ENCODE measurements around the gene OR5AU1.
A peak's percentile ranks its signal among the peaks of the same experiment; 100 is the strongest.

Gene OR5AU1

GRCh38 chr14:21145437-21145836 is 10.4 kb downstream of the OR5AU1 start:
- H3K27ac ChIP-seq (ENCODE audit: low read depth, low read length) = no peak overlapping the region
- H3K9me3 ChIP-seq (ENCODE audit: control insufficient read depth in 5 of 5, low read length in 5 of 5) = peaks cover 0 to 11% (median 5%) of the 10 kb centered on the region in 5 donors
- H3K9ac ChIP-seq (ENCODE audit: low read length in 5 of 5) = no peak overlapping the region
- no peaks in the 10 kb centered on the region for H3K36me3 ChIP-seq (ENCODE audit: control insufficient read depth in 5 of 5, insufficient read depth in 5 of 5, low read length in 5 of 5)
- no peaks in the 10 kb centered on the region for H3K27me3 ChIP-seq (ENCODE audit: control insufficient read depth in 5 of 5, insufficient read depth in 4 of 5, low read length in 5 of 5)
- no peaks in the 10 kb centered on the region for H3K4me1 ChIP-seq (ENCODE audit: control insufficient read depth in 5 of 5, insufficient read depth in 5 of 5, low read length in 5 of 5)
- no peak overlapping the region for H3K4me3 ChIP-seq (ENCODE audit: low read depth in 1 of 5, low read length in 5 of 5)

DNA sequence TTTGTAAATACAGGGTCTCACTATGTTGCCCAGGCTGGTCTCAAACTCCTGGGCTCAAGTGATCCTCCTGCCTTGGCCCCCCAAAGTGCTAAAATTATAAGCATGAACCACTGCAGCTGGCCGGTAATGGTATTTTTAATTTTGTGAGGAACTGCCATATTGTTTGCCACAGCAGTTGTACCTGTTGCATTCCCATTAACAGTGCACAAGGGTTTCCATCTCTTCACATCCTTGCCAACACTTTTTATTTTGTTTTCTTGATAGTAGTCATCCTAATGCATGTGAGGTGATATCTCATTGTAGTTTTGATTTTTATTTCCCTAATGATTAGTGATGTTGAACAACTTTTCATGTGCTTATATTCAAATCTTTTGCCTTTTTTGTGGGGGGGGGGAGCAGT is 13.5 kb downstream of the OR5AU1 start:
- H3K27ac ChIP-seq (ENCODE audit: low read depth, low read length) = no peak overlapping the region
- no peaks in the 10 kb centered on the region for H3K36me3 ChIP-seq (ENCODE audit: control insufficient read depth in 5 of 5, insufficient read depth in 5 of 5, low read length in 5 of 5)
- peaks cover 0 to 11% (median 5%) of the 10 kb centered on the region in 5 donors for H3K9me3 ChIP-seq (ENCODE audit: control insufficient read depth in 5 of 5, low read length in 5 of 5)
- H3K4me1 ChIP-seq (ENCODE audit: control insufficient read depth in 5 of 5, insufficient read depth in 5 of 5, low read length in 5 of 5) = no peaks in the 10 kb centered on the region
- H3K27me3 ChIP-seq (ENCODE audit: control insufficient read depth in 5 of 5, insufficient read depth in 4 of 5, low read length in 5 of 5) = no peaks in the 10 kb centered on the region
- H3K4me3 ChIP-seq (ENCODE audit: low read depth in 1 of 5, low read length in 5 of 5) = no peak overlapping the region
- no peak overlapping the region for H3K9ac ChIP-seq (ENCODE audit: low read length in 5 of 5)

GRCh38 chr14:21136024-21136423 is 19.8 kb downstream of the OR5AU1 start:
- H3K27ac ChIP-seq (ENCODE audit: low read depth, low read length) = no peak overlapping the region
- no peaks in the 10 kb centered on the region for H3K36me3 ChIP-seq (ENCODE audit: control insufficient read depth in 5 of 5, insufficient read depth in 5 of 5, low read length in 5 of 5)
- no peaks in the 10 kb centered on the region for H3K9me3 ChIP-seq (ENCODE audit: control insufficient read depth in 5 of 5, low read length in 5 of 5)
- no peaks in the 10 kb centered on the region for H3K27me3 ChIP-seq (ENCODE audit: control insufficient read depth in 5 of 5, insufficient read depth in 4 of 5, low read length in 5 of 5)
- H3K4me3 ChIP-seq (ENCODE audit: low read depth in 1 of 5, low read length in 5 of 5) = no peak overlapping the region
- H3K9ac ChIP-seq (ENCODE audit: low read length in 5 of 5) = no peak overlapping the region
- H3K4me1 ChIP-seq (ENCODE audit: control insufficient read depth in 5 of 5, insufficient read depth in 5 of 5, low read length in 5 of 5) = no peaks in the 10 kb centered on the region

- Histone ChIP-seq H3K4me1 (ENCODE audit: control insufficient read depth in 5 of 5, insufficient read depth in 5 of 5, low read length in 5 of 5) (no peaks in the 10 kb centered on the region), H3K9ac (ENCODE audit: low read length in 5 of 5) (peak overlapping the region in 1 of 5 donors; percentile 21), H3K27ac (ENCODE audit: low read depth, low read length) (no peak overlapping the region), H3K9me3 (ENCODE audit: control insufficient read depth in 5 of 5, low read length in 5 of 5) (no peaks in the 10 kb centered on the region), H3K4me3 (ENCODE audit: low read depth in 1 of 5, low read length in 5 of 5) (no peak overlapping the region), H3K27me3 (ENCODE audit: control insufficient read depth in 5 of 5, insufficient read depth in 4 of 5, low read length in 5 of 5) (no peaks in the 10 kb centered on the region), H3K36me3 (ENCODE audit: control insufficient read depth in 5 of 5, insufficient read depth in 5 of 5, low read length in 5 of 5) (no peaks in the 10 kb centered on the region)
Measured at GRCh38 chr14:21133901-21134300, 22.0 kb downstream of the OR5AU1 start.

GRCh38 chr14:21123429-21123828 is 32.4 kb downstream of the OR5AU1 start:
- no peaks in the 10 kb centered on the region for H3K27me3 ChIP-seq (ENCODE audit: control insufficient read depth in 5 of 5, insufficient read depth in 4 of 5, low read length in 5 of 5)
- no peaks in the 10 kb centered on the region for H3K36me3 ChIP-seq (ENCODE audit: control insufficient read depth in 5 of 5, insufficient read depth in 5 of 5, low read length in 5 of 5)
- no peak overlapping the region for H3K4me3 ChIP-seq (ENCODE audit: low read depth in 1 of 5, low read length in 5 of 5)
- H3K9me3 ChIP-seq (ENCODE audit: control insufficient read depth in 5 of 5, low read length in 5 of 5) = no peaks in the 10 kb centered on the region
- H3K27ac ChIP-seq (ENCODE audit: low read depth, low read length) = no peak overlapping the region
- no peak overlapping the region for H3K9ac ChIP-seq (ENCODE audit: low read length in 5 of 5)
- peaks cover 0 to 13% (median 9%) of the 10 kb centered on the region in 5 donors for H3K4me1 ChIP-seq (ENCODE audit: control insufficient read depth in 5 of 5, insufficient read depth in 5 of 5, low read length in 5 of 5)

DNA sequence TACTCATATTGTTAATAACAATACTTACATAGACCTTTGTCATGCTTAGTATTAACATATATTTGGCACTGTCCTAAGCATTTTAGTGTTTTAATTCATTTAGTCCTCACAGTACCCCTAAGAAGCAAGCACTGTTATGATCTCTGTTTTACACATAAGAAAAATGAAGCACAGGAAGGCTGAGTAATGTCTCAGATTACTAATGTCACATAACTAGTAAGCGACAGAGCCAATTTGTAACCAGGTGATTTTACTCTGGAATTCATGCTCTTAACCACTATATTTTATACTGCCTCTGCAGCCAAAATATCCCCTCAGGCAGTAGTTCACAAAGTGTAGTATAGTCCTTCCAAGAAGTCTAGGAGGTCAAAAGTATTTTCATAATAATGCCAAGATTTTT is 34.7 kb downstream of the OR5AU1 start:
- no peaks in the 10 kb centered on the region for H3K36me3 ChIP-seq (ENCODE audit: control insufficient read depth in 5 of 5, insufficient read depth in 5 of 5, low read length in 5 of 5)
- peak overlapping the region in 1 of 5 donors; percentile 51 for H3K9ac ChIP-seq (ENCODE audit: low read length in 5 of 5)
- no peaks in the 10 kb centered on the region for H3K27me3 ChIP-seq (ENCODE audit: control insufficient read depth in 5 of 5, insufficient read depth in 4 of 5, low read length in 5 of 5)
- H3K9me3 ChIP-seq (ENCODE audit: control insufficient read depth in 5 of 5, low read length in 5 of 5) = no peaks in the 10 kb centered on the region
- H3K4me1 ChIP-seq (ENCODE audit: control insufficient read depth in 5 of 5, insufficient read depth in 5 of 5, low read length in 5 of 5) = peaks cover 0 to 13% (median 9%) of the 10 kb centered on the region in 5 donors
- peak overlapping the region; percentile 72 for H3K27ac ChIP-seq (ENCODE audit: low read depth, low read length)
- no peak overlapping the region for H3K4me3 ChIP-seq (ENCODE audit: low read depth in 1 of 5, low read length in 5 of 5)

DNA sequence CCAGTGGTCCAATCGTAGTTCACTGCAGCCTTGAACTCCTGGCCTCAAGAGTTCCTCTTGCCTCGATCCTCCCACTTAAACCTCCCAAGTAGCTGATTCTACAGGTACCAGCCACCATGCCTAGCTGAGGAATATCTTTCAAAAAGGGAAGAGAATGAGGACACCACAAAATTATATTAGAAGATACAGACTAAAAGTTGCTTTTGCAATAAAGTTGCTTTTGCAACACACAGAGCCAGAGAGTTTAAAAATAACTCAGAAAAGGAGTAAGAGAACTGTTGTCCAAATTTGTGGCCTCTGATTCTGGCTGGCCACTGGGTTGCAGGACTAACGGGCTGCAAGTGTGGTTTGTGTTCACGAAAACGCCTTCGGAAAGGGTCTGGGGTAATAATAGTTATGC is 35.2 kb downstream of the OR5AU1 start:
- Histone ChIP-seq H3K36me3 (ENCODE audit: control insufficient read depth in 5 of 5, insufficient read depth in 5 of 5, low read length in 5 of 5) (no peaks in the 10 kb centered on the region), H3K4me3 (ENCODE audit: low read depth in 1 of 5, low read length in 5 of 5) (no peak overlapping the region), H3K9me3 (ENCODE audit: control insufficient read depth in 5 of 5, low read length in 5 of 5) (no peaks in the 10 kb centered on the region), H3K9ac (ENCODE audit: low read length in 5 of 5) (peak overlapping the region in 1 of 5 donors; percentile 51), H3K4me1 (ENCODE audit: control insufficient read depth in 5 of 5, insufficient read depth in 5 of 5, low read length in 5 of 5) (peaks cover 0 to 13% (median 9%) of the 10 kb centered on the region in 5 donors), H3K27me3 (ENCODE audit: control insufficient read depth in 5 of 5, insufficient read depth in 4 of 5, low read length in 5 of 5) (no peaks in the 10 kb centered on the region), H3K27ac (ENCODE audit: low read depth, low read length) (peak overlapping the region; percentile 72)

- Histone ChIP-seq H3K9ac (ENCODE audit: low read length in 5 of 5) (no peak overlapping the region), H3K4me3 (ENCODE audit: low read depth in 1 of 5, low read length in 5 of 5) (no peak overlapping the region), H3K9me3 (ENCODE audit: control insufficient read depth in 5 of 5, low read length in 5 of 5) (no peaks in the 10 kb centered on the region), H3K4me1 (ENCODE audit: control insufficient read depth in 5 of 5, insufficient read depth in 5 of 5, low read length in 5 of 5) (peaks cover 0 to 13% (median 9%) of the 10 kb centered on the region in 5 donors), H3K36me3 (ENCODE audit: control insufficient read depth in 5 of 5, insufficient read depth in 5 of 5, low read length in 5 of 5) (no peaks in the 10 kb centered on the region), H3K27me3 (ENCODE audit: control insufficient read depth in 5 of 5, insufficient read depth in 4 of 5, low read length in 5 of 5) (no peaks in the 10 kb centered on the region), H3K27ac (ENCODE audit: low read depth, low read length) (no peak overlapping the region)
Measured at GRCh38 chr14:21118933-21119332, 36.9 kb downstream of the OR5AU1 start.

DNA sequence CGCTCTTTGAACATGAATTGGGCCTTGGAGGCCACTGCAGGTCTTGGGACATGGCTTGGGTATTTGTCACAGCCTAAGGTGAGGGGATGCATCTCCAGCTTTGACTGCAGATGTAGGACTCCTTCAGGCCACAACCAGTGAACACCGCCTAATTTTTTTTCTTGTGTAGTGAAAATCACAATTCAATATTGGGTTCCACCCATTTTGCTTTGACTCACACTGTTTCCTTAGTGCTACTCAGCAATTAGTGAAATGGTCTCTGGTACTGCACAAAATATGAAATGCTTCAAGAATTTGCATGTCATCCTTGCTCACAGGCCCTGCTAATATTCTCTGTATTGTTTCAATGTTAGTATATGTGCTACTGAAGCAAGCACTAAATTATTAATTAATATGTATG is 42.5 kb downstream of the OR5AU1 start:
- Histone ChIP-seq H3K9me3 (ENCODE audit: control insufficient read depth in 5 of 5, low read length in 5 of 5) (no peaks in the 10 kb centered on the region), H3K4me3 (ENCODE audit: low read depth in 1 of 5, low read length in 5 of 5) (no peak overlapping the region), H3K9ac (ENCODE audit: low read length in 5 of 5) (no peak overlapping the region), H3K27ac (ENCODE audit: low read depth, low read length) (peak overlapping the region; percentile 47), H3K36me3 (ENCODE audit: control insufficient read depth in 5 of 5, insufficient read depth in 5 of 5, low read length in 5 of 5) (no peaks in the 10 kb centered on the region), H3K27me3 (ENCODE audit: control insufficient read depth in 5 of 5, insufficient read depth in 4 of 5, low read length in 5 of 5) (no peaks in the 10 kb centered on the region), H3K4me1 (ENCODE audit: control insufficient read depth in 5 of 5, insufficient read depth in 5 of 5, low read length in 5 of 5) (peaks cover 0 to 25% (median 5%) of the 10 kb centered on the region in 5 donors)

DNA sequence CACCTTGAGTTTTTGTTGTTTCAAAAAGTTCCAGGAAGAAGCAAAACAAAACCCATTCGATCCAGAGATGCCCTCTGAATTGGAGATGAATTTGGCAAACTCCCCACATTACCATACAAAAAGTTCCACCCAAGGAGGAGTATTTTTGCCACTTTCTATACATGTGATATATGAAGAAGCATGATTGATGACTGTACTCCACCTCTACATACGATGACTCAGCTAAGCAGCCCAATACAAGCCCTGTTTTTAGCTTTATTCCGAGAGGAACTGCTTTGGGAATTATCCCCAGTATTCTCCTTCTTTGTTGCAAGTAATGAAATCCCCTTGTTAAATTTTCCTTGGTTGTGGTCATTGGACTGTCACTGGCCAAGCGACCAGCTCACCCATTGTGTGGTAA is 43.6 kb downstream of the OR5AU1 start:
- H3K9me3 ChIP-seq (ENCODE audit: control insufficient read depth in 5 of 5, low read length in 5 of 5) = no peaks in the 10 kb centered on the region
- H3K27ac ChIP-seq (ENCODE audit: low read depth, low read length) = peak overlapping the region; percentile 100
- H3K4me3 ChIP-seq (ENCODE audit: low read depth in 1 of 5, low read length in 5 of 5) = no peak overlapping the region
- H3K27me3 ChIP-seq (ENCODE audit: control insufficient read depth in 5 of 5, insufficient read depth in 4 of 5, low read length in 5 of 5) = no peaks in the 10 kb centered on the region
- H3K36me3 ChIP-seq (ENCODE audit: control insufficient read depth in 5 of 5, insufficient read depth in 5 of 5, low read length in 5 of 5) = no peaks in the 10 kb centered on the region
- H3K4me1 ChIP-seq (ENCODE audit: control insufficient read depth in 5 of 5, insufficient read depth in 5 of 5, low read length in 5 of 5) = peaks cover 0 to 33% (median 7%) of the 10 kb centered on the region in 5 donors
- no peak overlapping the region for H3K9ac ChIP-seq (ENCODE audit: low read length in 5 of 5)
